Liver (tissue), 9 donors: ENCODE data around the gene KRT23. TPM values are rescaled to one million over a fixed set of nuclear protein-coding genes. Genes with fewer than 3 reads are reported as not detected.

Source experiments
- DNase-seq: peaks from one replicate; pipeline ENCODE4 v3.0.0-alpha.2; 2017; ENCODE audit warnings: low spot score
- H3K27ac ChIP-seq, 2 donors: one replicate each; pipeline ENCODE4 v1.7.0; 2013; ENCODE audit warnings: inconsistent platforms in 2 of 2, low read length in 2 of 2, control low read depth in 1 of 2, low read depth in 1 of 2, mild to moderate bottlenecking in 1 of 2
- H3K27me3 ChIP-seq, 4 donors: one replicate each; pipeline versions ENCODE4 v1.6.1 to v1.7.0; 2013; ENCODE audit warnings: low read length in 3 of 4, inconsistent platforms in 1 of 4, mild to moderate bottlenecking in 1 of 4, moderate library complexity in 1 of 4; ENCODE audit not compliant: control insufficient read depth in 4 of 4, insufficient read depth in 4 of 4
- H3K36me3 ChIP-seq, 4 donors: one replicate each; pipeline versions ENCODE4 v1.6.1 to v1.7.0; 2013; ENCODE audit warnings: low read length in 3 of 4, mild to moderate bottlenecking in 3 of 4, low read depth in 1 of 4, moderate library complexity in 1 of 4; ENCODE audit not compliant: control insufficient read depth in 4 of 4, insufficient read depth in 3 of 4
- H3K4me1 ChIP-seq, 4 donors: one replicate each; pipeline versions ENCODE4 v1.6.1 to v1.7.0; 2013; ENCODE audit warnings: low read length in 3 of 4, mild to moderate bottlenecking in 3 of 4, moderate library complexity in 1 of 4; ENCODE audit not compliant: control insufficient read depth in 4 of 4, insufficient read depth in 4 of 4
- H3K4me3 ChIP-seq, 3 donors: one replicate each; pipeline versions ENCODE4 v1.6.1 to v1.7.0; 2013; ENCODE audit warnings: low read length in 3 of 3, control low read depth in 1 of 3, low read depth in 1 of 3, mild to moderate bottlenecking in 1 of 3
- H3K9ac ChIP-seq, 2 donors: one replicate each; pipeline ENCODE4 v1.7.0; 2013; ENCODE audit warnings: low read length in 2 of 2, mild to moderate bottlenecking in 2 of 2, moderate library complexity in 2 of 2, control low read depth in 1 of 2, low read depth in 1 of 2
- H3K9me3 ChIP-seq, 4 donors: one replicate each; pipeline versions ENCODE4 v1.6.1 to v1.7.0; 2013; ENCODE audit warnings: low read length in 3 of 4; ENCODE audit not compliant: control insufficient read depth in 4 of 4
- ATF3 ChIP-seq: IDR thresholded peaks from 2 replicates; pipeline ENCODE4 v1.6.1; 2016; ENCODE audit warnings: antibody characterized with exemption
- CTCF ChIP-seq: fragments of 150-350 bp; IDR thresholded peaks from 2 replicates; pipeline ENCODE4 v1.5.1; 2017; ENCODE audit warnings: improper control_type of control experiment, low read depth, low read length; ENCODE audit not compliant: missing input control
- EGR1 ChIP-seq, 2 donors: IDR thresholded peaks; 2 replicates each; pipeline ENCODE4 v1.6.1; 2016 to 2018; ENCODE audit warnings: antibody characterized with exemption in 2 of 2, low read depth in 2 of 2
- FOXA1 ChIP-seq: IDR thresholded peaks from 2 replicates; pipeline ENCODE4 v1.6.1; 2016; ENCODE audit warnings: antibody characterized with exemption
- FOXA2 ChIP-seq: IDR thresholded peaks from 2 replicates; pipeline ENCODE4 v1.6.1; 2016; ENCODE audit warnings: antibody characterized with exemption
- GABPA ChIP-seq, 2 donors: IDR thresholded peaks in 1 of 2; conservative IDR thresholded peaks in 1 of 2; 2 replicates each; pipeline ENCODE4 v1.6.1; 2016; ENCODE audit warnings: antibody characterized with exemption in 2 of 2, mild to moderate bottlenecking in 1 of 2, moderate library complexity in 1 of 2
- HNF4A ChIP-seq, 2 donors: conservative IDR thresholded peaks; 2 replicates each; pipeline ENCODE4 v1.6.1; 2016; ENCODE audit warnings: antibody characterized with exemption in 2 of 2, mild to moderate bottlenecking in 2 of 2
- HNF4G ChIP-seq: IDR thresholded peaks from 2 replicates; pipeline ENCODE4 v1.6.1; 2016; ENCODE audit warnings: antibody characterized with exemption
- JUND ChIP-seq, 2 donors: IDR thresholded peaks; 2 replicates each; pipeline ENCODE4 v1.6.1; 2016; ENCODE audit warnings: antibody characterized with exemption in 2 of 2
- MAX ChIP-seq: IDR thresholded peaks from 2 replicates; pipeline ENCODE4 v1.6.1; 2016; ENCODE audit warnings: antibody characterized with exemption
- NR2F2 ChIP-seq: IDR thresholded peaks from 2 replicates; pipeline ENCODE4 v1.6.1; 2016; ENCODE audit warnings: antibody characterized with exemption
- RAD21 ChIP-seq, 2 donors: IDR thresholded peaks; 2 replicates each; pipeline ENCODE4 v1.6.1; 2016; ENCODE audit warnings: antibody characterized with exemption in 2 of 2, mild to moderate bottlenecking in 2 of 2
- REST ChIP-seq: IDR thresholded peaks from 2 replicates; pipeline ENCODE4 v1.6.1; 2016; ENCODE audit warnings: antibody characterized with exemption, mild to moderate bottlenecking
- RXRA ChIP-seq, 2 donors: IDR thresholded peaks; 2 replicates each; pipeline ENCODE4 v1.6.1; 2017 to 2018; ENCODE audit warnings: antibody characterized with exemption in 2 of 2, mild to moderate bottlenecking in 1 of 2
- SP1 ChIP-seq: IDR thresholded peaks from 2 replicates; pipeline ENCODE4 v1.6.1; 2018; ENCODE audit warnings: antibody characterized with exemption, mild to moderate bottlenecking
- TAF1 ChIP-seq: conservative IDR thresholded peaks from 2 replicates; pipeline ENCODE4 v1.6.1; 2016; ENCODE audit warnings: antibody characterized with exemption, mild to moderate bottlenecking
- YY1 ChIP-seq: IDR thresholded peaks from 2 replicates; pipeline ENCODE4 v1.6.1; 2016; ENCODE audit warnings: antibody characterized with exemption, mild to moderate bottlenecking
- ZBTB33 ChIP-seq: IDR thresholded peaks from 2 replicates; pipeline ENCODE4 v1.6.1; 2016; ENCODE audit warnings: antibody characterized with exemption
- WGBS: extraction: QIAGEN DNeasy Blood & Tissue Kit; methylation state at CpG from one replicate; pipeline ENCODE4 v1.1.7; 2013; 5-methylcytosine and 5-hydroxymethylcytosine counted together
- polyA plus RNA-seq, 2 donors: library from polyadenylated mRNA; stranded (reverse) in 1 of 2; unstranded in 1 of 2; fragments of 200-250 nt in 1 of 2; fragments of >200 nt in 1 of 2; fragmentation: Nextera tagmentation in 1 of 2; extraction: Ambion mirVana in 1 of 2; gene quantifications; one replicate each; pipeline versions ENCODE4 v1.2.1 to v1.2.3, GENCODE V29; 2013 to 2015
- total RNA-seq, 2 donors: library from RNA; depleted of rRNA; stranded (reverse); fragments of >200 nt; gene quantifications; one replicate each; pipeline ENCODE4 v1.2.3, GENCODE V29; 2014
- donor health status: healthy.
- donor health status: healthy.
- donor health status: healthy.
- donor health status: healthy.
- donor health status: healthy.

Gene KRT23
- total and polyA plus RNA-seq, 4 donors, result 0.09 to 1.3 (median 0.24) TPM; not detected in 1

GRCh38 chr17:40910441-40910841 lies 27.0 kb downstream of the KRT23 start:
- no peaks in the 10 kb centered on the region for H3K4me1 ChIP-seq
- no peak overlapping the region for H3K4me3 ChIP-seq
- TF ChIP-seq RAD21 (IDR thresholded peaks at IDR 0.05), result no peak
- no peak for TF ChIP-seq GABPA (IDR thresholded peaks at IDR 0.05 in 1 of 2, conservative IDR thresholded peaks at IDR 0.05 in 1 of 2)
- no peak for TF ChIP-seq HNF4A (conservative IDR thresholded peaks at IDR 0.05)
- no peak for TF ChIP-seq MAX
- no peak for TF ChIP-seq RXRA (IDR thresholded peaks at IDR 0.05)
- no peak for TF ChIP-seq REST
- TF ChIP-seq ZBTB33, result no peak
- no peak for TF ChIP-seq HNF4G
- TF ChIP-seq ATF3, result no peak
- no peak for TF ChIP-seq JUND (IDR thresholded peaks at IDR 0.05)
- no peak for TF ChIP-seq CTCF
- no peak for TF ChIP-seq FOXA1
- TF ChIP-seq TAF1, result no peak
- no peak for TF ChIP-seq SP1
- no peak for TF ChIP-seq NR2F2
- no peak for TF ChIP-seq YY1
- no peak for TF ChIP-seq FOXA2
- peaks cover 0 to 4% (median 0%) of the 10 kb centered on the region in 4 donors for H3K27me3 ChIP-seq
- H3K9me3 ChIP-seq, result no peaks in the 10 kb centered on the region
- 81% methylated on average over 3 of the region's 3 CpGs for WGBS
- DNase-seq, result no peak
- H3K36me3 ChIP-seq, result no peaks in the 10 kb centered on the region
- no peak overlapping the region for H3K27ac ChIP-seq
- no peak overlapping the region for H3K9ac ChIP-seq

GRCh38 chr17:40909755-40910154 lies 27.7 kb downstream of the KRT23 start:
- no peak for DNase-seq
- WGBS, result 34% methylated on average over 4 of the region's 4 CpGs
- no peak overlapping the region for H3K9ac ChIP-seq

More at GRCh38 chr17:40909755-40910154, 27.7 kb downstream of the KRT23 start:
- Histone ChIP-seq H3K4me1 (no peaks in the 10 kb centered on the region), H3K27ac (no peak overlapping the region), H3K4me3 (no peak overlapping the region), H3K9me3 (no peaks in the 10 kb centered on the region), H3K36me3 (no peaks in the 10 kb centered on the region), H3K27me3 (peaks cover 0 to 6% (median 0%) of the 10 kb centered on the region in 4 donors)
- TF ChIP-seq ZBTB33, result no peak
- TF ChIP-seq FOXA1, result no peak
- TF ChIP-seq EGR1 (IDR thresholded peaks at IDR 0.05; ENCODE audit: low read depth in 2 of 2), result no peak
- no peak for TF ChIP-seq REST
